ENCODE measurements around the gene TLL2.

- no peak for TF ChIP-seq POLR2A (IDR thresholded peaks at IDR 0.05)
- TF ChIP-seq CTCF (IDR thresholded peaks at IDR 0.05), result no peak
Observed at GRCh38 chr10:96324447-96324846, 189.3 kb downstream of the TLL2 start.
